Mammary epithelial cell (primary cell): ENCODE results near the gene NEGR1.

Source experiments
- CTCF ChIP-seq, 2 donors: IDR thresholded peaks in 1 of 2; conservative IDR thresholded peaks in 1 of 2; 2 replicates each; pipeline ENCODE4 v1.5.1; 2011 to 2012; ENCODE audit warnings: inconsistent platforms in 2 of 2, low read length in 2 of 2, mild to moderate bottlenecking in 2 of 2, control low read depth in 1 of 2, low read depth in 1 of 2; ENCODE audit not compliant: insufficient read depth in 1 of 2; ENCODE audit errors: extremely low read depth in 1 of 2
- EZH2 ChIP-seq: IDR thresholded peaks from 2 replicates; pipeline ENCODE4 v1.6.1; 2012; ENCODE audit warnings: low read length, inconsistent platforms, borderline replicate concordance

- TF ChIP-seq EZH2 (no peak), CTCF (conservative IDR thresholded peaks at IDR 0.05 in 1 of 2, IDR thresholded peaks at IDR 0.05 in 1 of 2; ENCODE audit: extremely low read depth in 1 of 2, insufficient read depth in 1 of 2, low read depth in 1 of 2, low read length in 2 of 2) (no peak)
These were observed 624.3 kb downstream of the NEGR1 start for GRCh38 chr1:71657891-71658679.
